GM23338 (cell line): ENCODE measurements around the gene TMEM52.

Source experiments
- CREB1 ChIP-seq: fragments of 250-450 bp; sonication (Bioruptor Pico); IDR thresholded peaks from 2 replicates; pipeline ENCODE4 v1.5.0; 2020; ENCODE audit warnings: low read depth, mild to moderate bottlenecking, moderate library complexity
- CTCF ChIP-seq, 2 experiments: fragments of 200-600 bp in 1 of 2; sonication (generic) in 1 of 2; conservative IDR thresholded peaks; 2 replicates each; pipeline versions ENCODE4 v1.5.1 to v1.6.1; 2016 to 2017; ENCODE audit warnings: antibody characterized with exemption in 2 of 2, low read depth in 2 of 2, mild to moderate bottlenecking in 2 of 2, moderate library complexity in 1 of 2
- EZH2 ChIP-seq: fragments of 200-600 bp; sonication (generic); IDR thresholded peaks from one replicate; pipeline ENCODE4 v1.8.0; 2017; ENCODE audit warnings: antibody characterized with exemption, mild to moderate bottlenecking, low read depth; ENCODE audit not compliant: unreplicated experiment
- EZH2phosphoT487 ChIP-seq: fragments of 200-600 bp; sonication (generic); IDR thresholded peaks from one replicate; pipeline ENCODE4 v1.8.1; 2018; ENCODE audit warnings: antibody characterized with exemption; ENCODE audit not compliant: unreplicated experiment
- JUNB ChIP-seq: IDR thresholded peaks from one replicate; pipeline ENCODE4 v1.6.1; 2016; ENCODE audit warnings: antibody characterized with exemption; ENCODE audit not compliant: unreplicated experiment
- POLR2AphosphoS5 ChIP-seq: IDR thresholded peaks from 2 replicates; pipeline ENCODE4 v1.6.1; 2016; ENCODE audit warnings: antibody characterized with exemption, low read depth
- STAT1 ChIP-seq: IDR thresholded peaks from one replicate; pipeline ENCODE4 v1.6.1; 2016; ENCODE audit warnings: antibody characterized with exemption; ENCODE audit not compliant: unreplicated experiment
- ZNF331 ChIP-seq: fragments of 250-450 bp; sonication (Bioruptor Pico); IDR thresholded peaks from 2 replicates; pipeline ENCODE4 v1.5.0; 2020; ENCODE audit warnings: low read depth, mild to moderate bottlenecking, moderate library complexity
- TF ChIP-seq, protein P1 (sequence below): IDR thresholded peaks from 2 replicates; pipeline ENCODE4 v1.6.1; 2016; ENCODE audit warnings: antibody characterized with exemption
- TF ChIP-seq, protein P2 (sequence below): IDR thresholded peaks from one replicate; pipeline ENCODE4 v1.6.1; 2018; ENCODE audit warnings: antibody characterized with exemption; ENCODE audit not compliant: unreplicated experiment

DNA sequence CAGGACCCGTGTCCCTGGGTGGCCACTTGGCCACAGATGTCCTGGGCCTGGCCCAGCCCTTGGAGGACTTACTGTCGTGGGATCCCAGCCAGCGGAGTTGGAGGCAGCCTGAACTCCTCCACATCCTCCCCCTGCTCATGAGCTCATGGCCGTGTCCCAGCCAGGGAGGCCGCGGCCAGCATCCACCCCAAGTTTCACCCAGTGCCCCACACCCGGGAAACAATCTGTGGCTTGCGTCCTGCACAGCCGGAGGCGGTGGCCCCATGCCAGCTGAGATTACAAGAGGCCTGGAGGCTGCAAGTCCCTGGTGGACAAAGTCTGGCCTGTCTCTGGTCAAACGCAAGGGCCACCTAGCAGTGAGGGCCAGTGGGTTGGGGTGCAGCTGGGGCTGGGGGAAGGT, 27.5 kb upstream of the TMEM52 start:
- no peak for TF ChIP-seq CTCF (conservative IDR thresholded peaks at IDR 0.05; ENCODE audit: low read depth in 2 of 2)
- no peak for TF ChIP-seq EZH2
- TF ChIP-seq CREB1, result no peak
- TF ChIP-seq EZH2phosphoT487, result no peak
- TF ChIP-seq POLR2AphosphoS5, result no peak
- TF ChIP-seq STAT1, result no peak
- no peak for TF ChIP-seq ZNF331
- TF ChIP-seq, protein P1, sequence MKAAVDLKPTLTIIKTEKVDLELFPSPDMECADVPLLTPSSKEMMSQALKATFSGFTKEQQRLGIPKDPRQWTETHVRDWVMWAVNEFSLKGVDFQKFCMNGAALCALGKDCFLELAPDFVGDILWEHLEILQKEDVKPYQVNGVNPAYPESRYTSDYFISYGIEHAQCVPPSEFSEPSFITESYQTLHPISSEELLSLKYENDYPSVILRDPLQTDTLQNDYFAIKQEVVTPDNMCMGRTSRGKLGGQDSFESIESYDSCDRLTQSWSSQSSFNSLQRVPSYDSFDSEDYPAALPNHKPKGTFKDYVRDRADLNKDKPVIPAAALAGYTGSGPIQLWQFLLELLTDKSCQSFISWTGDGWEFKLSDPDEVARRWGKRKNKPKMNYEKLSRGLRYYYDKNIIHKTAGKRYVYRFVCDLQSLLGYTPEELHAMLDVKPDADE, result no peak
- TF ChIP-seq, protein P2, sequence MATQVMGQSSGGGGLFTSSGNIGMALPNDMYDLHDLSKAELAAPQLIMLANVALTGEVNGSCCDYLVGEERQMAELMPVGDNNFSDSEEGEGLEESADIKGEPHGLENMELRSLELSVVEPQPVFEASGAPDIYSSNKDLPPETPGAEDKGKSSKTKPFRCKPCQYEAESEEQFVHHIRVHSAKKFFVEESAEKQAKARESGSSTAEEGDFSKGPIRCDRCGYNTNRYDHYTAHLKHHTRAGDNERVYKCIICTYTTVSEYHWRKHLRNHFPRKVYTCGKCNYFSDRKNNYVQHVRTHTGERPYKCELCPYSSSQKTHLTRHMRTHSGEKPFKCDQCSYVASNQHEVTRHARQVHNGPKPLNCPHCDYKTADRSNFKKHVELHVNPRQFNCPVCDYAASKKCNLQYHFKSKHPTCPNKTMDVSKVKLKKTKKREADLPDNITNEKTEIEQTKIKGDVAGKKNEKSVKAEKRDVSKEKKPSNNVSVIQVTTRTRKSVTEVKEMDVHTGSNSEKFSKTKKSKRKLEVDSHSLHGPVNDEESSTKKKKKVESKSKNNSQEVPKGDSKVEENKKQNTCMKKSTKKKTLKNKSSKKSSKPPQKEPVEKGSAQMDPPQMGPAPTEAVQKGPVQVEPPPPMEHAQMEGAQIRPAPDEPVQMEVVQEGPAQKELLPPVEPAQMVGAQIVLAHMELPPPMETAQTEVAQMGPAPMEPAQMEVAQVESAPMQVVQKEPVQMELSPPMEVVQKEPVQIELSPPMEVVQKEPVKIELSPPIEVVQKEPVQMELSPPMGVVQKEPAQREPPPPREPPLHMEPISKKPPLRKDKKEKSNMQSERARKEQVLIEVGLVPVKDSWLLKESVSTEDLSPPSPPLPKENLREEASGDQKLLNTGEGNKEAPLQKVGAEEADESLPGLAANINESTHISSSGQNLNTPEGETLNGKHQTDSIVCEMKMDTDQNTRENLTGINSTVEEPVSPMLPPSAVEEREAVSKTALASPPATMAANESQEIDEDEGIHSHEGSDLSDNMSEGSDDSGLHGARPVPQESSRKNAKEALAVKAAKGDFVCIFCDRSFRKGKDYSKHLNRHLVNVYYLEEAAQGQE, result no peak
- no peak for TF ChIP-seq JUNB
